HG02588 (cell line): Measurements from ENCODE around the gene ZNF440.
"Not testable (repeated sequence)": the region's sequence is repeated elsewhere in the genome, so short reads cannot be mapped to it uniquely, and the experiment has no call there.

Experiments used
- ATAC-seq: cut with Tn5 transposase; IDR thresholded peaks from one replicate; pipeline ENCODE4 v1.9.1; 2021; ENCODE audit warnings: mild to moderate bottlenecking, moderate library complexity; ENCODE audit not compliant: unreplicated experiment

Gene ZNF440

DNA sequence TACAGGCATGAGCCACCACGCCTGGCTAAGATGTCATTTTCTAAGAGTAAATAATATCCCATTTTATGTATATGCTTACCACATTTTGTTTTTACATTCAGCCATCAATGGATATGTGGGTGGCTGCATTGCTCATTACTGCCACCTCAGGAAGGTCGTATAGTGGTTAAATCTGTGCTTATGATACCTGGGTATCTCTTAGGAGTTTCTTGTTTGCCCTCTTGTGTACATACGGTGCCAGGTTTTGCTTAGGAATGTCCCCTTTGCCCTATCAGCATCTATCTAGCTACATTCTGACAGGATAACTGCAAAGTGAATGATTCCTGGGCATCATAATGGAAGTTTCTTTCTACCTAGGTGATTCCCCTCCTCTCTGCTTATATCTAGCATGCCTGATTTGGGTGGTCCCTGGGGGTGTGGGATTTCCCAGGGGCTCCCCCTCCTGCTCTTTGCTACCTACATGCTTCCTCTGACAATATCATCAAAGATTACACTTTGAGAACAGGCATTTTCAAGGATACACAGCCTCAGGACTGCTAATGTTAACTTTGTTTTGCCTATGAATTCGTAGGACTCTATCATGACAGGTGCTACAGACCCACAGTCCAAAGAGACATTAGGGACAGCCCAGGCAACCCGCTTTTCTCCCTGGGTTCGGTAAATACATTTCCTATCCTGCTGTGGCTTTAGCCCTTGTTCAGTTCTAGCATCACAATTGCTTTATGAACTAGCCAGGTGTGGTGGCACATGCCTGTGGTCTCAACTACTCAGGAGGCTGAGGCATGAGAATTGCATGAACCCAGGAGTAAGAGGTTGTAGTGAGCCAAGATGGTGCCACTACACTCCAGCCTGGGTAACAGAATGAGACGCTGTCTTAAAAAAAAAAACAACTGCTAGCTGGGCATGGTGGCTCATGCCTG, 15.1 kb downstream of the ZNF440 start:
- not testable (repeated sequence) for ATAC-seq

DNA sequence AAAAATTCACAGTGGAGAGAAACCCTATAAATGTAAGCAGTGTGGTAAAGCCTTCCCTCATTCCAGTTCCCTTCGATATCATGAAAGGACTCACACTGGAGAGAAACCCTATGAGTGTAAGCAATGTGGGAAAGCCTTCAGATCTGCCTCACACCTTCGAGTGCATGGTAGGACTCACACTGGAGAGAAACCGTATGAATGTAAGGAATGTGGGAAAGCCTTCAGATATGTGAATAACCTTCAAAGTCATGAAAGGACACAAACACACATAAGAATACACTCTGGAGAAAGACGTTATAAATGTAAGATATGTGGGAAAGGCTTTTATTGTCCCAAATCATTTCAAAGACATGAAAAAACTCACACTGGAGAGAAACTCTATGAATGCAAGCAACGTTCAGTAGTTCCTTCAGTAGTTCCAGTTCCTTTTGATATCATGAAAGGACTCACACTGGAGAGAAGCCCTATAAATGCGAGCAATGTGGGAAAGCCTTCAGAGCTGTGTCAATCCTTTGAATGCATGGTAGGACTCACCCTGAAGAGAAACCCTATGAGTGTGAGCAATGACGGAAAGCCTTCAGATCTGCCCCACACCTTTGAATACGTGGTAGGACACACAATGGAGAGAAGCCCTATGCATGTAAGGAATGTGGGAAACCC, 18.3 kb downstream of the ZNF440 start:
- no peak for ATAC-seq

DNA sequence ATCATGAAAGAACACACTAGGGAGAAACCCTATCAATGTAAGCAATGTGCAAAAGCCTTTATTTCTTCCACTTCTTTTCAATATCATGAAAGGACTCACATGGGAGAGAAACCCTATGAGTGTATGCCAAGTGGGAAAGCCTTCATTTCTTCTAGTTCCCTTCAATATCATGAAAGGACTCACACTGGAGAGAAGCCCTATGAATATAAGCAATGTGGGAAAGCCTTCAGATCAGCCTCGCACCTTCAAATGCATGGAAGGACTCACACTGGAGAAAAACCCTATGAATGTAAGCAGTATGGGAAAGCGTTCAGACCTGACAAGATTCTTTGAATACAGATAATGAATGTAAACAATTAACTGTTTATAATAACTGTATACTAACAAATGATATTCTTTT, 19.5 kb downstream of the ZNF440 start:
- no peak for ATAC-seq

GRCh38 chr19:11835626-11836066, 21.6 kb downstream of the ZNF440 start:
- ATAC-seq: not testable (repeated sequence)

DNA sequence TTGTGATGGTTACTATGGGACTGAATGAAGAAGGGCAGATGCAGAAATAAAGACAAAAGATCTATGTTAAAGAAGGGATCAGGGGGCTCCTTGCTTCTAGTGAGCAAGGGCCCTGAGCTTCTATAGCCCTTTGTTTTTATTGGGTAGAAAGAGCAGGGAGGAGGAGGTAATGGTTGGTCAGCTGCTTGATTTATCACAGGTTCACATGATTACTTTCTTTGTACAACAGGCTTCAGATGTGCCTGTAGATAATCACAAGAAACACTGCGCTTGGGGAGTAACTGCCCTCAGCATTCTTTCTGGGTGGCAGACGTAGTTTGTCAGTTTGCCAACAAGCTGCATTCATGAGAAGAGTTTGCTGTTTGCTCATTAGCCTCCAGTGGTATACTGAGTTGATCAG, 29.6 kb downstream of the ZNF440 start:
- no peak for ATAC-seq

DNA sequence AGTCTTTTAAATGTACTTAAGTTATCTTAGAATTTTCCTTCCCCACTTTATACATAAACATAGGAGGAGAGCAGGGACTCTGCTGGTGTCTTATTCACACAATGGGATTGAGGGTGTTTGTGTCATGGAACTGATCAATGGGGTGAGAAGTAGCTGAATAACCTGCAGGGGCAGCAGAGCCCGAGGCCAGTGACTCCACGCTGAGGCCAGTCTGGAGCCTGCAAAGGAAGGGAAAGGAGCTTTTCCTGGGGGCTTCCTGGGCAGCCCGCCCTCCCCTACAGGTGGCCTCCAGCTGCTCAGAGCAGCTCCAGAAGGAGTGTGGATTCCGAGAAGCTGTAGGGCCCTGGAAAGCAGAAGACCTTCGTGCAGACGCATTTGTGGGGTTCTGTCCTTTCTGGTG, 33.5 kb downstream of the ZNF440 start:
- ATAC-seq: not testable (repeated sequence)

DNA sequence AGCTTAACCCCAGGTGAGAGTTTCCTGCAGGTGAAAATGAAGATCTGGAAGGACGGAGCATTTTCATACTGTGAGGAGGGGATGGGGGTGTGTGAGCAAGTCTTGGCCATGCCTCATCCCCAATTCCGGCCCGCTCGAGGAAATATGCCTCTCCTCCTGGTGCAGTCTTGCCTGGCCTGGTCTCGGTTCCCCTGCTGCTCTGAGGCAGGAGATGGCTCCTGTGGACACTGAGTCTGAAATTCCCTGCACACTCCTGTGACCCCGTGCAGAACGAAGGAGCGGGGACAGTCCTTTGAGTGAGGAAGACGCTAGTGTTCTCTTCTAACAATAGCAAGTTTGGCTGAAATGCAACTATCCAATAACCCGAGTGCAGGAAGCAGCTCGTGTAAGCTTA, 34.1 kb downstream of the ZNF440 start:
- ATAC-seq: peak; percentile 11

DNA sequence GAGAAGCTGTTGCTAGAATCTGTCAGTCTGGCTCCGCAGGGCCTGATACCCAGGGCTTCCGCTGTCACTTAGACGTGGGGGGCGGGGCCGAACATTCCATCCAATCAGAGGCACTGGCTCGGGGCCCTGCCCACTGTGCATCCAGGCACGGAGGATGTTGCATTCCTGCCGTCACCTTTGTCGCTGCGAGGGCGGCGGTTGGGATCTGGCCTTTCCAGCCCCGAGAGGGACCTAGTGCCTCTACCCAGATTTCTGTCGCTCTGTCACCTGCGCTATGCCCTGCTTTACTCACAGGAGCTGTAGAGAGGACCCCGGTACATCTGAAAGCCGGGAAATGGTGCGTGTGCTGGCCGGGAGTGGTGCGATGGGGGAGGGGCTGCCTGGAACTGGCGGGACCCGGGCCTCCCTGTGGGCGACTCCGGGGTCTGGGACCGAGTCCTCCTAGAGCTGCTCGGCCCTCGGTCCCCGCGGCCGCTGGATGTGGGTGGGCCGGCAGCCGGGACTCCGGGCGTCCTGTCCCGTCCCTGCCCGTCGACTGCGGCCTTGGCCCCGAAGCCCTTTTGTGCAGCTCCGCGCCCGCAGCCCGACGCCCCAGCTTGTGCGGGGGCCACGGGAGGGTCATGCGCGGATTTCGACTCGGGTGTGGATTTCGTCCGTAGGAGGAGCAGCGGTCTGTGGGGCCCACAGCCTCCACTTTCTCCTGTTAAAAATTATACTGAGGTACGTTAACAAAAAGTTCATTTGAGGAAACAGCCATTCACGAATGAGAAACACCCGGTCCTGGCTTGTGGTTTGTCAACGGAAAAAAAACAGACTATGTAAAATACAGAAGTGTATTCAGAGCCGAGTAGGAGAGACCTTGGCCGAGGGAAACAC, 34.8 kb downstream of the ZNF440 start, which contains the start of gene ZNF439:
Gene ZNF439 (plus strand): TSS at position 133 of the 876 bp plus-strand sequence. CDS start 142 bp downstream, at position 275.
- peak; percentile 78 for ATAC-seq

DNA sequence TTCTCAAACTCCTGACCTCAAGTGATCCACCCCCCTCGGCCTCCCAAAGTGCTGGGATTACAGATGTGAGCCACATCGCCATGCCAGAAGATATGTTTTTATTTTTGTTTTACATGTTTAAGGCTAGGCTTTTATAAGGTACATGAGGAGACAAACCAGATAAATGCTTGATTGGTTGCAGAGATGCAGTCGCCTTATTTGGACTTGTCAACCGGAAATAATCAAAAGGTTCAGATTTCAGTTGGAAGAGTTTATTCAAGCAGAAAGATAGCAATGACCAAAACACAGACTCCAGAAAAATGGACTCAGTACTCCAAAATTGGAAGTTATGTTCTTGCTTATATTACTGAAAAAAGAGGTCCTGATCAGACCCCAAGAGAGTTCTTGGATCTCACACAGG, 36.2 kb downstream of the ZNF440 start:
- ATAC-seq: not testable (repeated sequence)

GRCh38 chr19:11853358-11853757, 39.3 kb downstream of the ZNF440 start:
- no peak for ATAC-seq

DNA sequence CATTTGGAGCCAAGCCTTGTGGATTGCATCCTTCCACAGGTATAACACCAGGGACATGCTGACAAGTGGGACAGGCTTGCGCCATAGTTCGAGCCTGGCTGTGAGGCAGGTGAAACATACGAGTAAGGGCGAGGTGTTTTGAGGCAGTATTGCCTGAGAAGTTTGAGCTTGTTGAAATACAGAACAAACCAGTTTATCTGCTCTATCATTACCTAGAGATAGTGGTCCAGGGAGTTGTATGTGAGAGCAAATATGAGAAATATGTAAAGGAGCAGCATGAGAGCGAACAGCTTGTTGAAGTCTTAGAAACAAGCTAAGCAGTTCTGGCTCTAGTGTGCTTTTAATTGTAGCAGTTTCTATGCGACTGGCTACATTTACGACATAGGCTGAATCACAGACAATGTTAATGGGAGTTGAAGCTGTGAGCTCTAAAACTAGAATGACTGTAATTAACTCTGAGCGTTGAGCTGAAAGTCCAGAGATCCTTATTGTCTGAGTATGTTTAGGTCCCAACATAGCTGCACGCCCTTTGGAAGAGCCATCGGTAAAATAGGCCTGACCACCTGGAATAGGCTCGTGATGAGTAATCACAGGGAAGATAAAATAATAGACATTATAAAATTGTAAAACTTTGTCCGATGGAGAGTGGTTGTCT, 42.6 kb downstream of the ZNF440 start:
- no peak for ATAC-seq

GRCh38 chr19:11860721-11861120, 46.6 kb downstream of the ZNF440 start:
- no peak for ATAC-seq

DNA sequence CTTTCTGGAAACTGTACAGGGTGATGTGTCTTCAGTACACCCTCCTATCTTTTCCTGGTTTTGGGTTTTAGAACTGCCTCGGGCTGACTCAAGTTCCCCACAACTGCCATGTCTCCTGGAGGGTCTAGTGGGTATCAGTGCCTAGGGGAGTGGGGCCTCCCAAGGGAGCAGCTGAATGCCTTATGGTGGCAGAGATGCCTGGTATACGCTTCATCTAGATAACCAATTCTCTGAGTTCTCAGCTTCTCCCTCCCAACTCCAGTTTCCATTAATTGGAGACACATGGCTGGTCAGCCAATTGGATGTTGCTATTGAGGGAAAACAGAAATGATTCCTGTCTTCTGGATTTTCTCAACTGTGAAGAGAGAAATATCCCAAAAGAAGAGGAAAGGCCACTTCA, 47.2 kb downstream of the ZNF440 start:
- no peak for ATAC-seq

DNA sequence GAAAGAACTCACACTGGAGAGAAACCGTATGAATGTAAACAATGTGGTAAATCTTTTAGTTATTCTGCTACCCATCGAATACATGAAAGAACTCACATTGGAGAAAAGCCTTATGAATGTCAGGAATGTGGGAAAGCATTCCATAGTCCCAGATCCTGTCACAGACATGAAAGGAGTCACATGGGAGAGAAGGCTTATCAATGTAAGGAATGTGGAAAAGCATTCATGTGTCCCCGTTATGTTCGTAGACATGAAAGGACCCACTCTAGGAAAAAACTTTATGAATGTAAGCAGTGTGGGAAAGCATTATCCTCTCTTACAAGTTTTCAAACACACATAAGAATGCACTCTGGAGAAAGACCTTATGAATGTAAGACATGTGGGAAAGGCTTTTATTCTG, 53.7 kb downstream of the ZNF440 start:
- ATAC-seq: not testable (repeated sequence)

- ATAC-seq: no peak
Observed at GRCh38 chr19:11868188-11868587, 54.1 kb downstream of the ZNF440 start.

DNA sequence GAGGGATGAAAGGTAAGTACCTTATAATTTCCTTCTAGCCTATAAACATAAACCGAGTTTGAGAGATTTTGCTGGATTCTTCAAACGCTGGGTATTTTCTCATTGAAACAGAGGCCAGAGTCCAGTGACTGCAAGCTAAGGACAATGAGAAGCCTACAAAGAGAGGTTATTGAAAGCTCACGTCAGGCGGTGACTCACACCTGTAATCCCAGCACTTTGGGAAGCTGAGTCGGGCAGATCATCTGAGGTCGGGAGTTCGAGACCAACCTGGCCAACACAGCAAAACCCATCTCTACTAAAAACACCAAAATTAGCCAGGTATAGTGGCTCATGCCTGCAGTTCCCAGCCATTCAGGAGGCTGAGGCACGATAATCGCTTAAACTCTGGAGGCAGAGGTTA, 58.6 kb downstream of the ZNF440 start:
- ATAC-seq: no peak

- ATAC-seq: no peak
Observed at GRCh38 chr19:11873762-11874161, 59.7 kb downstream of the ZNF440 start.

DNA sequence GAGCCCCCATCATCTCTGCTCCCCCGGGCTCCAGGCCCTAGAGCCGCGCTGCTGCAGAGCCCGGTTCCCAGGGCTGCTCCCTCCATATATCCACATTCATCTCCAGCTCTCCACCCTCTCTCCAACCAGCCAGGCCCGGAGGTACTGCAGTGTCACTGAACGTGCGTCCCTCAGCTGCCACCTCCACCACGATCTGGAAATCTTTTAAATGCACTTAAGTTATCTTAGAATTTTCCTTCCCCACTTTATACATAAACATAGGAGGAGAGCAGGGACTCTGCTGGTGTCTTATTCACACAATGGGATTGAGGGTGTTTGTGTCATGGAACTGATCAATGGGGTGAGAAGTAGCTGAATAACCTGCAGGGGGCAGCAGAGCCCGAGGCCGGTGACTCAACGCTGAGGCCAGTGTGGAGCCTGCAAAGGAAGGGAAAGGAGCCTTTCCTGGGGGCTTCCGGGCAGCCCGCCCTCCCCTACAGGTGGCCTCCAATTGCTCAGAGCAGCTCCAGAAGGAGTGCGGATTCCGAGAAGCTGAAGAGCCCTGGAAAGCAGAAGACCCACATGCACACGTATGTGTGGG, 65.7 kb downstream of the ZNF440 start:
- ATAC-seq: not testable (repeated sequence)

GRCh38 chr19:11880598-11880997, 66.5 kb downstream of the ZNF440 start:
- ATAC-seq: no peak

DNA sequence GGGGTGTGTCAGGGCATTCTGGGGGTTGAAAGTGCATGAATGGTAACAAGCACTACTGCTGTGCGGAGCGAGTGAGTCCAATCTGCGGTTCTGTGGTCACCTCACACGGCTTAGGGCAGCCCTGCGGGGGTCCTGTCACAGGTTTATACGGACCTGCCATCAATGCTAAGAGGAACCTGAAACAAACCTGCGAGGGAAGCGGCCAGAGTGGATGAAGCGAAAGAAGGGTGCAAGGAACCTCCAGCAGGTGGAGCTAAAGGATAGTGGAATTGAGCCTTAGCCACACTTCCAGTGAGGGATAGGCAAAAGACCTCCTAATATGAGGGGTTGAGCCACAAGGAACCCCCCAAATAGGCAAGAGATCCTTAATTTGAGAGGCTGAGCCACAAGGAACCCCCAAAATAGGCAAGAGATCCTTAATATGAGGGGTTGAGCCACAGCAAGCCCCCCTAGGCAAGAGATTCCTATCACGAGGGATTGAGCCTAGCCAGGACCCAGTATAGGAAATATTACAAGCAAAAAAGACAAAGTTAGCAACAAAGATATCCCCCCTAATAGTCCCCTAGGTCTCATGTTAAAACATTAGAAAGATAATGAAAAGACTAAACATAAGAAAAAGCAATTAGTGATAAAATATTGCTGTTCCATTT, 67.2 kb downstream of the ZNF440 start:
- no peak for ATAC-seq
